Esophagus mucosa (tissue), 1 donor: ENCODE data around the gene RAB7A. TPM values are rescaled to one million over a fixed set of nuclear protein-coding genes. Genes with fewer than 3 reads are reported as not detected.

ENCODE experiments used
- ATAC-seq: fragments of 200-7000 bp; cut with Tn5 transposase; one replicate; pipeline ENCODE4 v1.9.1; 2020
- total RNA-seq: library from RNA; stranded (reverse); gene quantifications from one replicate; pipeline ENCODE4 v1.2.4, GENCODE V29; 2023
- donor health status: DM: yes; HTN: yes; CAD: no.

The RAB7A gene
- total RNA-seq, 1 donor from 2014 or later, result 231 TPM

DNA sequence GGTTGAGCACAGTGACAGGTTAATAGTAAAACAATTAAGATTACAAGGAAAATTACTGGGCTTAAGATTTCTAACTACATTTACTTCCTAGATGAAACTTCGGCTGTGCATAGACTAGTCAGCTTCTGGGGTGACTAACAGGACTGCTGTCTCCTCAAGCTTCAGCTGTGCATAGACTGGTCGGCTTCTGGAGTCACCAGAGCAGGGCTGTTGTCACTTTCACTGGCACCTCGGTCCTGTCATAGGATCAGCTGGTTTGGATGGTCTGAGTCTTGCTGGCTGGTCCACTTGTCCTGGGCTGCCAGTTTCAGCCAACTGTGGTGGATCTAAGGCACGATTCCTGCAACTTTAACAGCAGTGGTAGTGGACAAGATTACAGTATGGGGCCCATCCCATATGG lies 129.6 kb downstream of the RAB7A start:
- ATAC-seq, result peak; percentile 48

DNA sequence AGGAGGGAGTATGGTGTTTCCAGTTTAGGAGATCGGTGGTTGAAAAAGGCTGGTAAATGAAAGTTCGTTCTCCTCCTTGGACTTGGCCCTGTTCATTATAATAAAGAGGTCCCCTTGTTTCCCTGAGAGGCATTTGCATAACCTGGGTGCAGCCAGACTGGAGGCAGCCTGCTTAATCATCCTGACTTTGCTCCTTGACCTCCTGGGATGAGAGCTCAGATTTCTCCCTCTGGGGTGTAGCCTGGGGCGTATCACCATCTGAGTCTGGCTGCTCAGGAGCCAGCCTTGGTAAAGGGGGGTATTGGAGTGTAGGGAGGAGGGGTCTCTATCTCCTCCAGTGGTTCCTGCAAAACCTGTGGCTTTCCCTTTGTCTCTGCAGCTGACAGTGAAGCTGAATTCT lies 132.2 kb downstream of the RAB7A start:
- no peak for ATAC-seq

DNA sequence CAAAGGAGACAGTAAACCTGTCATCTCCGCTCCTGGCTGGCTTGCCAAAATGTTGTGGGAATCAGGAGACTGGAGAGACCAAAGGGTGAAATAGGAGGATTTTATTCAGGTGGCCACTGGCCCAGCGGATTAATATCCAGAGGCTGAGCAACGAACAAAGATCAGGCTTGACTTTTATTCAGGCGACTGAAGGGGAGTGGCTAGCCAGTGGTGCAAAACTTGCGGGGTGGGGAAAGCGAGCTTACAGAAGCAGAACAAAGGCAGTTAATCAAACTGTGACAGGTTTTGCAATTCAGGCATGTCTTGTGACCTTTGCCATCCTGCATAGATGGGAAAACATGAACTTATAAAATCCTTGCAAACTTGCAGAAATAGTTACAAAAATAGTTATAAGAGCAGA lies 133.6 kb downstream of the RAB7A start:
- no peak for ATAC-seq

DNA sequence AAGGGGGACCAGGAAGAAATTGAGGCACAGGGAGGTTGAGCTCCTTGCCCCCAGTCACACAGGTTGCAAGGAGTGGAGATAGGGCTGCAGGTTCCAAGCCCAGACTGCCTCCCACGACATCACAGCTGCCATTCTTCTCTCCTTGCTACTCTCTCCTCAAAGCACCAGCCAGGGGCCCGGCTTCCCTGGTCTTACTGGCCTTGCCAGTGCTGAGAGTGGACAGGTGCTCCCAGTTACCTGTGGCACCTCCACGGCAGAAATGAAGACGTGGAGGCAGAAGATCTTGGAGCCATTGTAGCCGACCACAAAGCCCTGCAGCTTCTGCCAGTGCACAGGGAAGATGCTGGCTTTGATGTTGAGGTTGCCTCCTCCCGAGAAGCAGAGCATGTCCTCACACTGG lies 135.5 kb downstream of the RAB7A start:
- no peak for ATAC-seq

DNA sequence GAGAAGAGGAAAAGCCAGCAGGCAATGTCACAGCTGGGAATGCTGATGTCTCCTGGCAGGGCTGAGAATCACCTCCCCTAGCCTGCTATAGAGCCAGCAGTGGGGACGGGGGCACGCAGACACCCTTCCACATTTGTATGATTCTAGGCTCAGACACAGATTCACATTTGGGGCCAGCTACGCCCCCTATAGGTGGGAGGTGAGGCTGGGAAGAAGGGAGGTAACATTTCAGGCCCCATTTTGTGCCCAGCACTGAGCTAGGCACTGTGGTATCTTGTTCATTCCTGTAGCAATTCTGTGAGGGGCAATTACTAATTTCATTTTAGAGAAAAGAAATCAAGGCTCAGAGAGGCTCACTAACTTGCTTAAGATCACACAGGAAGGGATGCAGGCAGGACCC lies 137.6 kb downstream of the RAB7A start:
- ATAC-seq, result no peak

Other genes starting within 250 kb of the RAB7A start
- 1.1 TPM for gene GATA2, start 233.0 kb upstream of the RAB7A start, total RNA-seq
- gene RPN1, start 75.4 kb upstream of the RAB7A start, total RNA-seq, result 108 TPM
- gene ACAD9, start 153.4 kb downstream of the RAB7A start, total RNA-seq, result 34.7 TPM